ENCODE results near the gene CCDC88C. TPM values are rescaled to one million over a fixed set of nuclear protein-coding genes. Genes with fewer than 3 reads are reported as not detected.

CCDC88C gene
- total RNA-seq, 1 donor: under 0.01 TPM

DNA sequence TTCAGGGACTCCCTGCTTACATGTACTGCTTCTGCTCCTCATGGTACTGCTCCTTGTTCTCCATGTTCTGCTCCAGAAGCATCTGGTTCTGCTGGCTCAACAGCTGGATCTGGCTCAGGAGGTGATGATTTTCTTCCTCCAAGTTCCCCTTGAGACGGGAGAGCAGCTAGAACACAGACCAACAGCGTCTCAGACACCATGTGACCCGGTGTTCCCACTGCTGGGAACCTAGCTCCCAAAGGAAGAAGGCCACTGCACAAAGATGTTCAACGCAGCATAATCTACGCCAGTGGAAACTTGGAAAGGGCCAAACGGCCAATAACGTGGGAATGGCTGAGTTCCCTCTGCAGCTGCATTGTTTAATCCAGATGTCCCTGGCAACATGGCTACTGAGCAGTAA lies 123.5 kb downstream of the CCDC88C start:
- no peak overlapping the region for H3K4me3 ChIP-seq (ENCODE audit: low read depth, low read length)
- peak; percentile 14 for DNase-seq (ENCODE audit: low read depth)
- TF ChIP-seq, protein P1, sequence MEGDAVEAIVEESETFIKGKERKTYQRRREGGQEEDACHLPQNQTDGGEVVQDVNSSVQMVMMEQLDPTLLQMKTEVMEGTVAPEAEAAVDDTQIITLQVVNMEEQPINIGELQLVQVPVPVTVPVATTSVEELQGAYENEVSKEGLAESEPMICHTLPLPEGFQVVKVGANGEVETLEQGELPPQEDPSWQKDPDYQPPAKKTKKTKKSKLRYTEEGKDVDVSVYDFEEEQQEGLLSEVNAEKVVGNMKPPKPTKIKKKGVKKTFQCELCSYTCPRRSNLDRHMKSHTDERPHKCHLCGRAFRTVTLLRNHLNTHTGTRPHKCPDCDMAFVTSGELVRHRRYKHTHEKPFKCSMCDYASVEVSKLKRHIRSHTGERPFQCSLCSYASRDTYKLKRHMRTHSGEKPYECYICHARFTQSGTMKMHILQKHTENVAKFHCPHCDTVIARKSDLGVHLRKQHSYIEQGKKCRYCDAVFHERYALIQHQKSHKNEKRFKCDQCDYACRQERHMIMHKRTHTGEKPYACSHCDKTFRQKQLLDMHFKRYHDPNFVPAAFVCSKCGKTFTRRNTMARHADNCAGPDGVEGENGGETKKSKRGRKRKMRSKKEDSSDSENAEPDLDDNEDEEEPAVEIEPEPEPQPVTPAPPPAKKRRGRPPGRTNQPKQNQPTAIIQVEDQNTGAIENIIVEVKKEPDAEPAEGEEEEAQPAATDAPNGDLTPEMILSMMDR (IDR thresholded peaks at IDR 0.05; ENCODE audit: insufficient read depth, low read length): no peak

DNA sequence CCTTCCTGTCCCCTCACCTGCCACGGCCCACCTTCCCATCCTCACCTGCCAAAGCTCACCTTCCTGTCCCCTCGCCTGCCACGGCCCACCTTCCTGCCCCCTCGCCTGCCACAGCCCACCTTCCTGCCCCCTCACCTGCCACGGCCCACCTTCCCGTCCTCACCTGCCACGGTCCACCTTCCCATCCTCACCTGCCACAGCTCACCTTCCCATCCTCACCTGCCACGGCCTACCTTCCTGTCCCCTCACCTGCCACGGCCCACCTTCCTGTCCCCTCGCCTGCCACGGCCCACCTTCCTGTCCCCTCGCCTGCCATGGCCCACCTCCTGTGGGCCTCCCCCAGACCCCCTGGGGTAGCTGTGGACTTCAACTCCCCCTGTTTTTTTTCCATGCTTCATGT lies 124.3 kb downstream of the CCDC88C start:
- TF ChIP-seq, protein P1 (IDR thresholded peaks at IDR 0.05; ENCODE audit: insufficient read depth, low read length): no peak
- DNase-seq (ENCODE audit: low read depth): no peak
- H3K4me3 ChIP-seq (ENCODE audit: low read depth, low read length): no peak overlapping the region

DNA sequence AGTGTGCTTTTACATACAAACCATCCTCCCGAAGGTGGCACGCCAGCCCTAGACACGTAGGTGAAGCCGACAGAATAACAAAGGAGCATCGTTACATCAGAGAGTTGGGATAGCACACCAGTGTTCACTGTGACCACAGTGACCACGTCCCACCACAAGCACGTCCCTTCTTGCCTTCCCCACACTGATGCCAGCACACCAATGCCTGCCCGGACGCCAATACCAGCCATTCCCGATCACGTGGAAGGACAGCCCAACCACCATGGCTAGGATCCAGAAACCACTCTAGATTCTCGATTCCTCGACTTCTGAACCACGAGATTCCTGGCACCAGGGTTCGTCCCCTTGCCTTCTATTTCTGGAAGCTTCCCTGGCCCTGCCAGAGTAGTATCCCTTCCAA lies 125.1 kb downstream of the CCDC88C start:
- TF ChIP-seq, protein P1 (IDR thresholded peaks at IDR 0.05; ENCODE audit: insufficient read depth, low read length): no peak
- no peak overlapping the region for H3K4me3 ChIP-seq (ENCODE audit: low read depth, low read length)
- no peak for DNase-seq (ENCODE audit: low read depth)

DNA sequence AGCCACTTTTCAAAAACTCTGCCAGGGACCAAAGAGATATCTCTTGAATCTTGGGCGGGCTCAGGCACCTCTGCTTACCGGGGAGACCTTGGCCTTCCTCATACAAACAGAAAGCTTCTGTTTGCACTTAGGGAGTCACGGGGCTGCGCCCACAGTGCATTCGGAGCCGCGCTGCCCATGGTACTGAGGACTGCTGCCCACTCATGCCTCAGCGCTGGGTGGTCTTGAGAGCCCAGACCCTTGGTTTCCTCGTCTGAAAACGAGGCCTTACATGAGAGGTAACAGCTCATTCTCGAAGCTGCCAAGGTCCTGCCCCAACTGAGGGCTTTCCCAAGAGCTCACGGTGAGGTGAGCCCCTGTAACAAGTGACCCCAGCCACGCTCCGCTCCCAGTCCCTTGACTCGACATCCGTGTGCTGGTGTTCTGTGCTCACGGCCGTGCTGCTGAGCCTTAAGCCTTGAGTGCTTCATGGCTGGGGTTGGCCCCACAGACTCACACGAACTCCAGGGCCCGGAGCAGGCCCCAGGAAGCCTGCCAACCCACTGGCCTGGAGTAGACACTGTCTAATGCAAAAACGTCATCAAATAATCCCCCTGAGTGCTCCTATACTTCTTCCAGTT lies 125.7 kb downstream of the CCDC88C start:
- TF ChIP-seq, protein P1 (IDR thresholded peaks at IDR 0.05; ENCODE audit: insufficient read depth, low read length): no peak
- H3K4me3 ChIP-seq (ENCODE audit: low read depth, low read length): no peak overlapping the region
- DNase-seq (ENCODE audit: low read depth): no peak

DNA sequence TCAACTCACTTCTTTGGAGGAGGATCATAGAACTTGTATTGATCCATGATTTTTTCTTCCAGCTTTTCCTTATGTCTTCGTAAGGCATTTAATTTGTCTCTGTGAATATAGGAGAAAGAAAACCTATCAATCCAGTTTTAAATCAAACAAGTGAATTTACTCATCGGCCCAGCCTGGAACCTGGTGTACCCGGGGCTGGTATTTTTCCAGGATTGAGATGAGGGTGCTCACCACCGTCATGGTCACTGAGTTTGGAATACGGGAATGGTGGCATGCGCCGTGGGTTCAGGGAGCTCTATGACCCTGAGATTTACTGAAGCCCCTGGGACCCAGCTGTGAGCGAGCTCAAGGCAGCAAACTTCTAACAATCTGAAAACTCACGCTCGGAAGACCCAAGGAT lies 126.6 kb downstream of the CCDC88C start:
- no peak for DNase-seq (ENCODE audit: low read depth)
- H3K4me3 ChIP-seq (ENCODE audit: low read depth, low read length): no peak overlapping the region
- TF ChIP-seq, protein P1 (IDR thresholded peaks at IDR 0.05; ENCODE audit: insufficient read depth, low read length): no peak

DNA sequence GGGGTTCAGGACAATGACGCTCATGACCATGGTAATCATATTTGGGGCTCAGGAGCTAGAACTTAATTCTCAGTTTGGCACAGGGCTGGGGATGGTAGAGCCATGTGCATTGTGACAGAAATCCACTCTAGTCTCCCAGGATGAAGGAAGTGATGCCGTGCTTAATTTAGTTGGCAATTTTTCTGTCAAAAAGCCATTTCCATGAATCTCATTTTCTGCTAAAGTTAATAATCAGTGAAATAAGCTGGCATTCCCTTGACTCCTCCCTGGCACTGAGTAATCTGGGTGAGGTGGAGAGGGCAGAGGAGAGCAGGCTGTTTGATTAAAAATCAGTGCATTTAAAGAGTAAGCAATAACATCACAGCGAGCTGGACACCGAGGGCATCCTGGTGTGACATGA lies 128.2 kb downstream of the CCDC88C start:
- no peak overlapping the region for H3K4me3 ChIP-seq (ENCODE audit: low read depth, low read length)
- no peak for DNase-seq (ENCODE audit: low read depth)

More for the DNA sequence above, 128.2 kb downstream of the CCDC88C start:
- TF ChIP-seq, protein P1 (IDR thresholded peaks at IDR 0.05; ENCODE audit: insufficient read depth, low read length): no peak

Data from fibroblast of the aortic adventitia (primary cell).